ENCODE data around the gene SRPRB. TPM values are rescaled to one million over a fixed set of nuclear protein-coding genes. Genes with fewer than 3 reads are reported as not detected.
A peak's percentile ranks its signal among the peaks of the same experiment; 100 is the strongest.

SRPRB gene
- total and polyA plus RNA-seq, 9 of the 15 experiments (the other 6 are each of a cell fraction or from before 2014, with no cell fraction given) = 29.5 to 66.0 (median 41.4) TPM

GRCh38 chr3:133792171-133792763, 13.3 kb upstream of the SRPRB start:
- H3K36me3 ChIP-seq (ENCODE audit: control insufficient read depth, insufficient read depth, low read length) = no peaks in the 10 kb centered on the region
- H3K4me1 ChIP-seq (replicated peaks in 1 of 2; ENCODE audit: control insufficient read depth in 2 of 2, insufficient read depth in 2 of 2, low read length in 2 of 2) = no peaks in the 10 kb centered on the region; a peak in 1 of 5 replicates
- H4K20me1 ChIP-seq (replicated peaks; ENCODE audit: control insufficient read depth, insufficient read depth, low read length) = no peaks in the 10 kb centered on the region
- peak in 1 of 4 experiments; percentile 20 for DNase-seq (ENCODE audit: extremely low read depth in 1 of 4, low spot score in 3 of 4)
- no peaks in the 10 kb centered on the region for H3K9me1 ChIP-seq (ENCODE audit: control insufficient read depth, insufficient read depth, low read length)
- intact Hi-C loops (cut with micrococcal nuclease) = no loop called here
- in situ Hi-C loops (cut with MboI) = no loop called here
- H3K4me2 ChIP-seq (ENCODE audit: insufficient read depth, low read length) = no peak overlapping the region
- no peak overlapping the region for H3K9ac ChIP-seq (ENCODE audit: insufficient read depth in 1 of 2, low read depth in 2 of 2, low read length in 2 of 2)
- no peaks in the 10 kb centered on the region for H3K79me2 ChIP-seq (ENCODE audit: control insufficient read depth, insufficient read depth, low read length)
- no peak for FAIRE-seq
- BruUV-seq (replicated peaks) = no TSS peak
- ChIA-PET CTCF (ENCODE audit: low intra/inter-chr PET ratio) (no interaction called here), POLR2A (no interaction called here)
- no peaks in the 10 kb centered on the region for H3K27me3 ChIP-seq (ENCODE audit: control insufficient read depth in 2 of 2, insufficient read depth in 2 of 2, low read length in 2 of 2)
- H3K27ac ChIP-seq (ENCODE audit: extremely low read depth, low read depth, low read length) = no peak overlapping the region
- 12% methylated on average over 8 of the region's 9 CpGs for WGBS (ENCODE audit: insufficient coverage, low coverage, missing lambda C conversion rate)
- no peak overlapping the region for H2AFZ ChIP-seq (ENCODE audit: low read depth, low read length)
- TF ChIP-seq KLF16 (IDR thresholded peaks at IDR 0.05) = no peak
- no peak for TF ChIP-seq ZNF384 (IDR thresholded peaks at IDR 0.05; ENCODE audit: low read depth, low read length)
- TF ChIP-seq ZFP36 (IDR thresholded peaks at IDR 0.05; ENCODE audit: low read depth, low read length, partially characterized antibody) = peak; percentile 82
- TF ChIP-seq CEBPZ (IDR thresholded peaks at IDR 0.05; ENCODE audit: borderline replicate concordance, low read depth, low read length) = peak; percentile 63; the same call in 1 of the 2 replicates
- no peak for TF ChIP-seq HDAC3 (IDR thresholded peaks at IDR 0.05; ENCODE audit: borderline replicate concordance, partially characterized antibody)
- no peak for TF ChIP-seq ZNF764 (CRISPR knock-in tag; IDR thresholded peaks at IDR 0.05; ENCODE audit: low read depth)
- no peak overlapping the region for H3K4me3 ChIP-seq
- no peaks in the 10 kb centered on the region for H3K9me3 ChIP-seq (replicated peaks; ENCODE audit: control insufficient read depth, insufficient read depth, low read depth, low read length)
- no peak for ATAC-seq
